NCI-H345 treated with DMSO at 0.1 percent for 48 hours (cell line): Measurements from ENCODE around the gene SPRY4.
A peak's percentile ranks its signal among the peaks of the same experiment; 100 is the strongest.
"Not testable (repeated sequence)": the region's sequence is repeated elsewhere in the genome, so short reads cannot be mapped to it uniquely, and the experiment has no call there.

ENCODE experiments used
- DNase-seq: peaks from one replicate; lab custom pipeline; 2025; ENCODE audit not compliant: unreplicated experiment; lab: John Stamatoyannopoulos, UW

SPRY4 gene

DNA sequence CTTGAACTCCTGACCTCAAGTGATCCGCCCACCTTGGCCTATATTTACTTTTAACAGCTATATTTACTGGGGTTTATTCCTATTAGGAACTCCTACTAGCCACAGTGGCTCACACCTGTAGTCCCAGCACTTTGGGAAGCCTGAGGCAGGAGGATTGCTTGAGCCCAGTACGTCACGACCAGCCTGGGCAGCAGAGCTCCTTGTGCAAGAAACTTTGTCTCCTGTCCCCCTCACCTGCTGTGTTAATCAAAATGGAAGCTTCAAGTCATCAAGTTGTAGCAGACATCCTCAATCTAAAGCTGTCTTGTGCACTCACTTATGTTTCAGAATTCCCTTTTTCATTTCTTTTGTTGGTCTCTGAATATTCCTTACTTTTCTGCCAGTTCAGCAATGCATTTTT is 15.0 kb upstream of the SPRY4 start:
- no peak for DNase-seq

- no peak for DNase-seq
Observed at GRCh38 chr5:142334538-142334937, 9.7 kb upstream of the SPRY4 start.

GRCh38 chr5:142333749-142334148 is 8.9 kb upstream of the SPRY4 start:
- DNase-seq, result not testable (repeated sequence)

DNA sequence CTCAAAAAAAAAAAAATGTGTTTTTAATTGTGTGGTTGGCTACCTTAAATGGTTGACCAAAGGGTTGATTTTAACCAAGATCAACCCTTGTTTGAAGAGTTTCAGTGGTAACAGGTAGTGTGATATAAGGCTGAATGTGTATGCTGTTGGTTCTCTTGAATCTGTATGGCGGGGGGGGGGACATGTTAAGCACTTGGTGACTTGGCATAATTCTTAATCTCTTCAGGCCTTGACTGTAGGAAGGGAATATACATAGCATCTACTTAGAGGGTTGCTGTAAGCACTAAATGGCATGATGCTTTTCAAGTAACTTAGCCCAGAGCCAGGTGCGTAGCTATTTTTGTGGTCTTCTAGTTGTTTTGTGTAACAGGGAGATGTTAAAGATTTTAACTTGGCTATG is 5.6 kb upstream of the SPRY4 start:
- no peak for DNase-seq

DNA sequence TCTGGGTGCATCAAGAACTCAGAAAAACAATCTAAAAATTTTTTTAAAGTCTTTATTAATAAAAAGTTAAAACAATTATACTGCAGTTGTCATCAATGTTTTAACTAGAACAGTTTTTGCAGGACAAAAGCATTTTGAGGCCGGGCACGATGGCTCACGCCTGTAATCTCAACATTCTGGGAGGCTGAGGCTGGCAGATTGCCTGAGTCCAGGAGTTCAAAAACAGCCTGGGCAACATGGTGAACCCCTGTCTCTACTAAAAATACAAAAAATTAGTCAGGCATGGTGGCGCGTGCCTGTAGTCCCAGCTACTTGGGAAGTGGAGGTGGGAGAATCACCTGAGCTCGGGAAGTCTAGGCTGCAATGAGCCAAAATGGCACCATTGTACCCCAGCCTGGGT is 5.2 kb upstream of the SPRY4 start:
- DNase-seq, result no peak

GRCh38 chr5:142327111-142327842 is 2.5 kb upstream of the SPRY4 start:
- DNase-seq, result no peak

- no peak for DNase-seq
Observed at GRCh38 chr5:142326480-142326938, 1.7 kb upstream of the SPRY4 start.

DNA sequence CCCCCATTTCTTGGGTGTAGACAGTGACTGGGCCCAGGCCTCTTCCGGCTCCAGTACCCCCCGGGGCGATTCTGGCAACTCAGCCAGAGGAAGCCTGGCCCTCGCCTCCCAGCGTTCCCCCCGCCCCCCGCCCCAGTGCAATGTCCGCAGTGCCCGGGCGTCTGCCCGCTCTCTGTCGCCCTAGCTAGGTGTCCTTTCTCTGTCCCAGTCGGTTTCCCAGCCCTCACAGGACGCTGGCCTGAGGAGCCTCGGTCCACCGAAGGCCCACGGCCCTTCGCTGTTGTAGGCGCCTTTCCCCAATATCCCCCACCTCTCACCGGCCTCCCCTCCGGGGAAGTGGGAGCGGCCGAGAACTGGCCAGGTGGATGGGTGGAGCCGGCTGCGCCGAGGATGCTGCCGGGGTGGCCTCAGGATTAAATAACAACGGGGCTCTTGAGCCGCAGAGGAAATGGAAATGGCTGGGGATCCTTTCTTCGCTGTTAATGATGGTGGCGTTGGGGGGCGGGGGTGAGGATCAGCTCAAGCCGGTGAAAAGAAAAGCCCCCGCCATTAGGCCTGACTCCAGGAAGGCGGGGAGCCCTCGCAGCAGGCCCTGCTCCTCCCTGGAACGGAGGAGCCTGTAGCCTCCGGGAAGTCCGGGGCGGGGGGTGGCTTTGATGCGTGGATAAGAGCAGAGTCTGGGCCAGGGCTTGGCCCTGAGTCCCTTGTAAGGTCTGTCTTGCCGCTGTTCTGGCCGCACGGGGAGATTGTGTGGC is 1.1 kb upstream of the SPRY4 start:
- DNase-seq, result peak; percentile 4

GRCh38 chr5:142324136-142324870 is 518 bp downstream of the SPRY4 start:
- no peak for DNase-seq

GRCh38 chr5:142323480-142324135 is 1.2 kb downstream of the SPRY4 start:
- DNase-seq, result no peak

DNA sequence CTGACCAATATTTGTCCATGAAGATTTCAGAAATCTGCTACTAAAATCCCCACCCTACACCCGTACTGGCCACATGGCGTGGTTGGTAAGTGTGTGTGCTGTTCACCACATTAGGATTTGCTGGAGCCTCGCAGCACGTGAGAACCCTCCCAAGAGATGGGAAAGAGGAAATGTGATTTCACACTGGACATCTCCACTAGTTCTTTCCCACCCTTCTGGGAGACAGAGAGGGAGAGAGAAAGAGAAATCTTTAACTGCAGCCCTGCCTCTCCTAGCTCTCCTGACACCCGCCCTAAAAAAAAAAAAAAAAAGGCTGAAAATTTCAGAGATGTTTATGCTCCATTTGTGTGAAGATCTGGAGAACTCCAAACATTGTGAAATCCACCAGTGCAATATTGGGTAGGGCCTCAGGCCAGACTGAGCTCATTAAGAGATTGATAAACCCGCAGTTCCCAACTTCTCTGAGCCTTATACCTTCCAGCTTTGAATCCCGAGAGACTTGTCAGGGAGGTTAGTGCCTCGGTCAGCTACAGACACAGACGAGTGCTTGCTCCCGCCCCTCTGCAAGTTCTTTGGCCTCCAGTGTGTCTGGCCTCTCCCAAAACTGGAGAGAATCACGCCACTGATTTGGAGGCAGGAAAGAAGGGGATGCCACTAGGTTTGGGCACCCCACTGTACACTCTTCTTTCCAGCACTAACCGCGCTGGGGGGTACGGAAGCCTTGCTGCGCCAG is 1.9 kb downstream of the SPRY4 start:
- no peak for DNase-seq

GRCh38 chr5:142322403-142322746 is 2.4 kb downstream of the SPRY4 start:
- DNase-seq, result no peak

DNA sequence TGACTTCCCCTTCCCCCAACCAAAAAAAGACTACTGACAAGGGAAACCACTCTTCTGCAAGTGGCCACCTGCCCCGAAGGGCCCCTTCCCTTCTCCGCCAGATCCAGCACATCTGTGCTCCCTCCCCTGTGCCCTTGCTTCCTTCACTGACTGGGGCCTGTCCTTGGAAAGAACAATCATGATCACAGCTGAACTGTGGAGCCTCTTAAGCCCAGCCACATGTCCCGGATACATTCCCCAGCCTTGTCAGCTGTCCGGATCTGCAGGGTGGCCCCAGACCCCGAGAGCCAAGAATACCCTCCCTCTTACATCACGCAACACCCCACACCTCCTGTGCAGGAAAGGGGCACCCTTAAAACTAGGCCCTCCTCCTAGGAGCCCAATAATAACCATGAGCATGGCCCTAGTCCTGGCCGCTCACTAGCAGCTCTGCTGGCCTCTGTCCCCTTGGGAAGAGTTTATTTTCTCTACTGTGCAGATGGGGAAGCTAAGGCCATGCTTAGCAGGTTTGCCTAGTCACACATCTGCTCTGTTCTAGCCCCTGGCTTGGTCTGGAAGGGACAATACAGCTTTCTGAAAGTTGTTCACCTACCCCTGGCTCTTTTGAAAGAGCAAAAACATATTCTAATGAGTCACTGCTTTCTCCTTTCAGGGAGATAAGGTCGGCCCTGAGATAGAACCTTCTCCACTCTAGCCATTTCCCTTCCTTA is 3.8 kb downstream of the SPRY4 start:
- DNase-seq, result no peak

- DNase-seq, result no peak
Observed at GRCh38 chr5:142320430-142320738, 4.4 kb downstream of the SPRY4 start.

DNA sequence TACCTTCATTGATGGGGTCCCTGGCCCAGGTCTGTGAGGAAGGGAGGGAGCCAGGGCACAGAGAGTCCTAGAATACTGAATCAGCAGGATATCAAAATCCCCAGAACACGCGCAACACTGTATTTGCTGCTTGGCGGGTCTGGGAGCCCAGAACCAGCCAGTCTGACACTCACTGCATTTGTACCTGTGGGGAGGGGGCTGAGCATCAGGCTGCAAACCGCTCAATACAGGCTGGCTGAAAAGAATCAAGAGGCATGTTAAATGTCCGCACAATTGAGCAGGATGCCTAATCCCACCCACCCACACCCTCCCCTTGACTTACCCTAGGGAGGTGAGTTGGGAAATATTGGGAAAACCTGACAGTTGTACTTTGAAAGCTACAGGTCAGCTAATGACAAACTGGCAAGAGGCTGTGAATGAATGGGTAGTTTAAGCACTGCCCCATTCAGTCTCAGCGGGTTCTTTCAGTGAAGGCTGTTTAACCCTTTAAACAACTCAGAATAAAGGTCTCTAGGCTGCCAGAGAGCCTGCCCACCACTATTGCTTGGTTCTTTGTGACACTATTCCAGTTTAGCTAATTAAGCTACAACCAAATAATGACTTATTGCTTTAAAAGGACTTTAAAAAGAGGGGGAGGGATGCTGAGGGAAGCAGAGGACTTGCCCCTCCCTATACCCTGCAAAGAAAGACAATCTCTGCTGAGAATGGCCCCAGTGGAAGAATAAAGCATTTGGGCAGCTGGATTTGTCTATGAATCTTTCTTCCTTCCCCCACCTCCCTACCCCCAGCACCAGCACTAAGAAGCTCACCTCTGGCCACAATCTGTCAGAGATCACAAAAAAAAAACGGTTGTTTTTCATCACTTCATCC is 5.0 kb downstream of the SPRY4 start:
- no peak for DNase-seq

DNA sequence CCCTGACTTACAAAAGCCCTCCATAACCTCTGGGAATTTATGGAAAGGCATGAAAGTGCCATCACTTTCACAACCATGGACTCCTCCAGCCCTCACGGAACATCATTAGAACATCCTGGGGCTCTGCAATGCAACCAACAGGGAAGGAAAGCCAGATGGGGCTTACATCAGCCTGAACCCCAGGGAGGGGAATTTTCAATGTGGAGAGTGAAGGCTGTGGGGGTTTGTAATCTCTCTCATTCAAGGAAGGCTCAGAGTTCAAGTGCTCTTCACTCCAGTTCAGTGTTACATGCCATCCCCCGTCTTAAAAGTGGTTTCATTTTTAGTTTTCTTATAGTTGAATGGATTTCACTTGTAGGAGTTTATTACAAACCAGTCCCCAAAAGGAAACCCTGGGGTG is 5.7 kb downstream of the SPRY4 start:
- no peak for DNase-seq

DNA sequence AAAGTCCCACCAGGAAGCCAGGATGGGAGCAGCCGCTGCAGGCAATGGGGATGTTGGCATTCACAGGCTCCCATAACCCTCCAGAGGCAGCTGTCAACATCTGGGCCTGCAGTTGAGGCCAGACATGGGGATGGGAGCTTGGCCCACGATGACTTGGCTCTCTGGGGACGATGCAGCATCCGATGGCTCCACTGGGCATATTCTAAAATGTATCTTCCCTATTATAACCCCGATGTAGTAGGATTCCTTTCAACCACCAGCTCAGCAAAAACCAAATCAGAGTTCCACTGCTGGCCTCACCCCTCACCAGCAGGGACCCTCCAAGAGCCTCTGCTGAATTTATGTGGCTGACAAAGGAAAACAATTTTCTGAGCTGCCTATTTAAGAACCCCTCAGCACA is 7.1 kb downstream of the SPRY4 start:
- DNase-seq, result no peak

DNA sequence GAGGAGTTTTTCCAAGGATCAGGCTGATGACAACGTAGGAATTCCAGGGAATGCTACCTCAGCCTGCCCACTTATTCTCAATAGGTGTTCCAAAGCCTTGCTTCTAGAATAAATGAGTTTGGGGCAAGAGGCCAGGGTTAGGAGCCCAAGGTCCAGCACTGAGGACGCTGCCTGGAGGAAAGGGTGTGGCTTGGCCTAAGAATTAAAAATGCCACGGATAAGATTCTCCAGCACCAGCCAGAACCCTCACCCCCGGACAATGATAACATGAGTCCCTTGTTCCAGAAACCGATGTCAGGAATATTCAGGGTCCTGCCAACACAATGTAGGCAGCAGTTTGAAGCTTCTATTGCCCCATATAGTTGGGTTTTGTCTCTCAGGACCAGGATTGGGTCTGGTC is 7.6 kb downstream of the SPRY4 start:
- DNase-seq, result no peak

DNA sequence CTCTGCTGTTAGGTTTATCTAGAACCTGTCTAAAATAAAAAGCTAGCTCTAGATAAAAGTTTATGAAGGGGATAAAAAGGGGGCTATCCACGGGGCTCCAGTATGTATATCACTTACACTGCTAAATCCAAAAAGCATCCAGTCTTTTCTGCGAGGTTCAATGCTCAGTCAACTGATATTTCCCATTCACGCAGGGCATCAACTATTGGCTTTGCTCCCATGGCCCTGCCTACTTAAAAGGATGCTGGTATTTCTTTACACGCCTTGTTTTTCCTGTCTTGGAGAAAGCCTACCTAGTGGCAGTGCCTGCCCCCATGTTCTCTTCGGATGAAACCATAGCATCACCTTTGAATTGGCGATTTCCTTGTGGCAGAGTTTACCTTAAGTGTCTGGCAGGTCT is 8.1 kb downstream of the SPRY4 start:
- DNase-seq, result no peak
